ENCODE data around the gene PHC2.

The PHC2 gene

DNA sequence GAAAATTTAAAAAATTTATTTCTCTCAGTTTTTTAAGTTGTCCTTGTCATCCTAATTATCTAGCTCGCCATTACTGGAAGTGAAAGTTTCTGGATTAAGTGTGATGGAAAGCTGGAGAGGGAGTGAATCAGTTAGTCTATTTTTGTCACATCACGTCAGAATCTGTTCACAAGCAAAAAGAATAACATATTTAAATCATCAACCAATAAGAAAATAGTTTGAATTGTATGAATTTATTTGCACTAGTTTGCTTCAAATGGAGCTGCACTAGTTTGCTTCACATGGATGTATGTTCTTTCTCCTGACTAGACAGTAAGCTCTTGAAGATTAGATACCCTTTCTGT is 22.8 kb downstream of the PHC2 start:
- Histone ChIP-seq H3K4ac (ENCODE audit: low read depth, low read length) (no peak overlapping the region), H3K56ac (ENCODE audit: low read length) (no peak overlapping the region), H4K8ac (ENCODE audit: low read depth, low read length) (no peak overlapping the region), H3K27me3 (ENCODE audit: insufficient read depth, low read length, poor library complexity) (no peaks in the 10 kb centered on the region), H3K9ac (ENCODE audit: low read length) (no peak overlapping the region), H2BK5ac (ENCODE audit: low read length) (no peak overlapping the region), H3K79me1 (ENCODE audit: low read length) (no peaks in the 10 kb centered on the region), H3K4me3 (ENCODE audit: low read length) (no peak overlapping the region), H3K36me3 (ENCODE audit: control insufficient read depth, insufficient read depth, low read length) (no peaks in the 10 kb centered on the region), H3K4me1 (ENCODE audit: control insufficient read depth, low read depth, low read length) (no peaks in the 10 kb centered on the region), H3K18ac (ENCODE audit: low read length) (no peak overlapping the region), H3K27ac (ENCODE audit: low read depth, low read length) (no peak overlapping the region), H2AK5ac (ENCODE audit: low read length) (no peak overlapping the region), H2BK15ac (replicated peaks; ENCODE audit: low read depth) (no peak overlapping the region), H2BK120ac (ENCODE audit: low read depth, low read length) (no peak overlapping the region), H3K23ac (ENCODE audit: low read length) (no peak overlapping the region), H3K4me2 (ENCODE audit: low read length) (no peak overlapping the region), H4K5ac (ENCODE audit: low read length) (no peak overlapping the region), H3K79me2 (ENCODE audit: control insufficient read depth, insufficient read depth, low read length) (no peaks in the 10 kb centered on the region)
- no peak for DNase-seq
- WGBS (ENCODE audit: extremely low coverage, insufficient coverage, low lambda C conversion rate), result no CpG with 5 or more reads among the region's 2 CpGs

DNA sequence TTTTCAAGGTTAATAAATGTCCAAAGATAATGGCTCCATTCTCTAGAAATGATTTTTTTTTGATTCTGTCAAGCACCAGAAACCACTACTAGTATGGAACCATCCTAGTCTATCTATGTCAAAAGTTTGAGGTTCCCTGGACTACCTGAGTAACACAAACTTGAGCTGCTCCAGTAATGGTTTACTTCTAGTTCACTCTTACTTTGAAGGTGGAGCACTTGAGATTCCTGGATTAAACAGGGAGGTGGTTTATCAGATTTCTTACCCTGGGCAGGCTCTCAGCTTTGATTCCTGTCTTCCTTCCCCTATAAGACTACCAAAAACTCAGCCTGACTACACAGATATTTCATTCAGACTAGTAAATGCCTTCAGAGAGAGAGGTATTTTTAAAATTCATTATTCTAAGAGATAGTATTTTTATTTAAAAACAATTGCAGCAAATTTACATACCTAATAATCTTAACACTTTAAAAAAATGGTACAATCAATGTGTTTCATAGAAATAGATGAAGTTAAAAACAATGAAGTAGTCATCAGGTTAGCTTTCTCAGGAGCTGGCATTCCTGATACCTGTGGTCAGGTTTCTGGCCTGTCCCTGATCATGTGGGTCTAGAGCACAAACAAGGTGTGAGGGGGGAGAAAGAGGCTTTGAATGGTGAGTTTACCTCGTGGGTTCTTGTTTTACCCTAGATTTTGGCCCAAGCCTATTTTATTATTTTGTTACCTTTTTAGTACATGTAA is 23.4 kb downstream of the PHC2 start:
- no peak overlapping the region for H3K56ac ChIP-seq (ENCODE audit: low read length)
- H3K27ac ChIP-seq (ENCODE audit: low read depth, low read length), result no peak overlapping the region
- no peak overlapping the region for H2BK120ac ChIP-seq (ENCODE audit: low read depth, low read length)
- no peaks in the 10 kb centered on the region for H3K36me3 ChIP-seq (ENCODE audit: control insufficient read depth, insufficient read depth, low read length)
- no peak overlapping the region for H2BK5ac ChIP-seq (ENCODE audit: low read length)
- no peak overlapping the region for H3K4ac ChIP-seq (ENCODE audit: low read depth, low read length)
- H3K27me3 ChIP-seq (ENCODE audit: insufficient read depth, low read length, poor library complexity), result no peaks in the 10 kb centered on the region
- H3K79me2 ChIP-seq (ENCODE audit: control insufficient read depth, insufficient read depth, low read length), result no peaks in the 10 kb centered on the region
- no CpG with 5 or more reads among the region's 1 CpG for WGBS (ENCODE audit: extremely low coverage, insufficient coverage, low lambda C conversion rate)
- no peak overlapping the region for H4K8ac ChIP-seq (ENCODE audit: low read depth, low read length)
- H3K79me1 ChIP-seq (ENCODE audit: low read length), result no peaks in the 10 kb centered on the region
- no peak overlapping the region for H3K18ac ChIP-seq (ENCODE audit: low read length)
- H2BK15ac ChIP-seq (replicated peaks; ENCODE audit: low read depth), result no peak overlapping the region
- no peak overlapping the region for H2AK5ac ChIP-seq (ENCODE audit: low read length)
- no peak overlapping the region for H3K4me3 ChIP-seq (ENCODE audit: low read length)
- no peak for DNase-seq
- no peaks in the 10 kb centered on the region for H3K4me1 ChIP-seq (ENCODE audit: control insufficient read depth, low read depth, low read length)
- H3K23ac ChIP-seq (ENCODE audit: low read length), result no peak overlapping the region
- no peak overlapping the region for H3K4me2 ChIP-seq (ENCODE audit: low read length)
- H3K9ac ChIP-seq (ENCODE audit: low read length), result no peak overlapping the region
- H4K5ac ChIP-seq (ENCODE audit: low read length), result no peak overlapping the region

DNA sequence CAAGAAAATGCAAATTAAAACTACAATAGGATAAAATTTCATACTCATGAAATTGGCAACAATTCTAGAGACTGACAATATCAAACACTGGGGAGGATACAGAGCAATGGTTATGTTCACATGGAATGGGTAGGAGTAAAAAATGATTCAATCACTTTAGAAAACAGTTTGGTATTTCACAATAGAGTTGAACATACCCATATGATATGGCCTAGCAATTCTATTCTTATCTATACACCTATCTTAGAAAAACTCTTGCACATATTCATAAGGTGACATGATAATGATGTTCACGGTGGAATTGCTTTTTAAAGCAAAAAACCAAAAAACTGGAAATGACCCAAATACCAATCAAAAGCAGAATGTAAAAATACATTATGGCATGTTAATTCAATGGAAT is 28.7 kb downstream of the PHC2 start:
- no peak overlapping the region for H3K9ac ChIP-seq (ENCODE audit: low read length)
- no peak overlapping the region for H3K56ac ChIP-seq (ENCODE audit: low read length)
- H3K36me3 ChIP-seq (ENCODE audit: control insufficient read depth, insufficient read depth, low read length), result no peaks in the 10 kb centered on the region
- no peak overlapping the region for H2BK120ac ChIP-seq (ENCODE audit: low read depth, low read length)
- H4K8ac ChIP-seq (ENCODE audit: low read depth, low read length), result no peak overlapping the region
- H3K4me1 ChIP-seq (ENCODE audit: control insufficient read depth, low read depth, low read length), result no peaks in the 10 kb centered on the region
- H3K27ac ChIP-seq (ENCODE audit: low read depth, low read length), result no peak overlapping the region
- H2AK5ac ChIP-seq (ENCODE audit: low read length), result no peak overlapping the region
- no peaks in the 10 kb centered on the region for H3K27me3 ChIP-seq (ENCODE audit: insufficient read depth, low read length, poor library complexity)
- no peak overlapping the region for H3K4me2 ChIP-seq (ENCODE audit: low read length)
- H3K18ac ChIP-seq (ENCODE audit: low read length), result no peak overlapping the region
- WGBS (ENCODE audit: extremely low coverage, insufficient coverage, low lambda C conversion rate), result no CpG with 5 or more reads among the region's 1 CpG
- H3K79me1 ChIP-seq (ENCODE audit: low read length), result no peaks in the 10 kb centered on the region
- H4K5ac ChIP-seq (ENCODE audit: low read length), result no peak overlapping the region
- H2BK5ac ChIP-seq (ENCODE audit: low read length), result no peak overlapping the region
- H3K4ac ChIP-seq (ENCODE audit: low read depth, low read length), result no peak overlapping the region
- H3K23ac ChIP-seq (ENCODE audit: low read length), result no peak overlapping the region
- H3K4me3 ChIP-seq (ENCODE audit: low read length), result no peak overlapping the region
- DNase-seq, result no peak
- H2BK15ac ChIP-seq (replicated peaks; ENCODE audit: low read depth), result no peak overlapping the region
- no peaks in the 10 kb centered on the region for H3K79me2 ChIP-seq (ENCODE audit: control insufficient read depth, insufficient read depth, low read length)

DNA sequence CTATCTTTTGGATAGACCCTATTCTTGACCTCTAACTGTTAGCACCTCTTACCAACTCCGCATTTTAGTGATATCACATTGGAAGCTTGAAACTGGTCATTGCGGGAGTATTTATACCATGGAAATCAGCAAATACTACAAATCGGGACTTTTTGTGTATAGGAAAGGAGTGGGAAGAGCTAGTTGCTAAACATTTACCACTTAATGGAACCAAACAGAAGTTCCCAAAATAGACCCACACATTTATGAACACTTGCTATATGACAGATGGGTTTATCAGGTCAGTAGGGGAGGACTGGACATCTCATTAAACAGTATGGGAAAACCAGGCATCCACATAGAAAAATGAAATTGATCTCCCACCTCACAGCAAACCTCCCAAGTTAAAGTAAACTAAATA is 29.4 kb downstream of the PHC2 start:
- H3K4me1 ChIP-seq (ENCODE audit: control insufficient read depth, low read depth, low read length), result no peaks in the 10 kb centered on the region
- H3K27me3 ChIP-seq (ENCODE audit: insufficient read depth, low read length, poor library complexity), result no peaks in the 10 kb centered on the region
- H2BK120ac ChIP-seq (ENCODE audit: low read depth, low read length), result no peak overlapping the region
- DNase-seq, result no peak
- WGBS (ENCODE audit: extremely low coverage, insufficient coverage, low lambda C conversion rate), result no CpG with 5 or more reads among the region's 3 CpGs
- no peak overlapping the region for H2AK5ac ChIP-seq (ENCODE audit: low read length)
- no peak overlapping the region for H3K9ac ChIP-seq (ENCODE audit: low read length)
- no peak overlapping the region for H2BK5ac ChIP-seq (ENCODE audit: low read length)
- no peak overlapping the region for H3K4ac ChIP-seq (ENCODE audit: low read depth, low read length)
- H3K4me2 ChIP-seq (ENCODE audit: low read length), result no peak overlapping the region
- H4K8ac ChIP-seq (ENCODE audit: low read depth, low read length), result no peak overlapping the region
- no peak overlapping the region for H3K56ac ChIP-seq (ENCODE audit: low read length)
- no peak overlapping the region for H3K23ac ChIP-seq (ENCODE audit: low read length)
- no peak overlapping the region for H3K27ac ChIP-seq (ENCODE audit: low read depth, low read length)
- no peaks in the 10 kb centered on the region for H3K36me3 ChIP-seq (ENCODE audit: control insufficient read depth, insufficient read depth, low read length)
- H3K79me1 ChIP-seq (ENCODE audit: low read length), result no peaks in the 10 kb centered on the region
- no peaks in the 10 kb centered on the region for H3K79me2 ChIP-seq (ENCODE audit: control insufficient read depth, insufficient read depth, low read length)
- H2BK15ac ChIP-seq (replicated peaks; ENCODE audit: low read depth), result no peak overlapping the region
- no peak overlapping the region for H4K5ac ChIP-seq (ENCODE audit: low read length)
- H3K4me3 ChIP-seq (ENCODE audit: low read length), result no peak overlapping the region
- no peak overlapping the region for H3K18ac ChIP-seq (ENCODE audit: low read length)

DNA sequence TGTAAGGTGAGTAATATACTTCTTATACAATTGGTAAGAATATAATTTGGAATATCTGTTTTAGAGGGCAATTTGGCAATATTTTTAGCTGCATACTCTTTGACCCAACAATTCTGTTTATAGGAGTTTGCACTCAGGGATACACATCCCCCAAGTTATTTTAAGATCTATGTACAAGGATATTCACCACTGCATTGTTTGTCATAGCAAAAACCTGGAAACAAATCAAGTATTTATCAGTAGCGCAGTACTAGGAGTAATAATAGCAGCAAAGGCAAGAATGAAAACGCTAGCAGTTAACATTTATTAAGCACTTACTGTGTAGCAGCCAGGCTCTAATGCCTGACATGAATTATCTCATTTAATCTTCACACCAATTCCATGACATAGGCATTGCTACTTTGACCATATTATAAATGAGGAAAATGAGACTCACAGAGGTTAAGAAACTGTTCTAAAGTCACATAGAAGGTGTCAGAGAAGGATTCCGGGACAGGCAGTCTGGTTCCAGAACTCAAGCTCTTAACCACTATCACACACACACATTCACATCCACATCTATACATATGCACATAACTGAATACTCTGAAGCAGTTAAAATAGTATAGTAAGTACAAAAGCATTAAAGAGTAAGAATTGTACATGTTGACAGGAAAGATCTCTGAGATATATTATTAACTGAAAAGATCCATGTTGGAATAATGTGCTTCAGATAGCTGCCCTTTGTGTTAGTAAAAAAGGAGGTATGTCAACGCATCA is 30.6 kb downstream of the PHC2 start:
- Histone ChIP-seq H3K23ac (ENCODE audit: low read length) (no peak overlapping the region), H3K4ac (ENCODE audit: low read depth, low read length) (no peak overlapping the region), H3K27me3 (ENCODE audit: insufficient read depth, low read length, poor library complexity) (no peaks in the 10 kb centered on the region), H2AK5ac (ENCODE audit: low read length) (no peak overlapping the region), H2BK120ac (ENCODE audit: low read depth, low read length) (no peak overlapping the region), H4K5ac (ENCODE audit: low read length) (no peak overlapping the region), H3K27ac (ENCODE audit: low read depth, low read length) (no peak overlapping the region), H3K79me2 (ENCODE audit: control insufficient read depth, insufficient read depth, low read length) (no peaks in the 10 kb centered on the region), H3K4me2 (ENCODE audit: low read length) (no peak overlapping the region), H3K18ac (ENCODE audit: low read length) (no peak overlapping the region), H3K4me3 (ENCODE audit: low read length) (no peak overlapping the region), H2BK15ac (replicated peaks; ENCODE audit: low read depth) (no peak overlapping the region), H2BK5ac (ENCODE audit: low read length) (no peak overlapping the region), H3K56ac (ENCODE audit: low read length) (no peak overlapping the region), H3K9ac (ENCODE audit: low read length) (no peak overlapping the region), H4K8ac (ENCODE audit: low read depth, low read length) (no peak overlapping the region), H3K36me3 (ENCODE audit: control insufficient read depth, insufficient read depth, low read length) (no peaks in the 10 kb centered on the region), H3K4me1 (ENCODE audit: control insufficient read depth, low read depth, low read length) (no peaks in the 10 kb centered on the region), H3K79me1 (ENCODE audit: low read length) (no peaks in the 10 kb centered on the region)
- no peak for DNase-seq
- WGBS (ENCODE audit: extremely low coverage, insufficient coverage, low lambda C conversion rate), result no CpG with 5 or more reads among the region's 4 CpGs
